GM21526 (cell line): ENCODE results near the gene GTF2I.
A peak's percentile ranks its signal among the peaks of the same experiment; 100 is the strongest.
"Not testable (repeated sequence)": the region's sequence is repeated elsewhere in the genome, so short reads cannot be mapped to it uniquely, and the experiment has no call there.

Experiments
- ATAC-seq: cut with Tn5 transposase; IDR thresholded peaks from one replicate; pipeline ENCODE4 v1.9.1; 2021; ENCODE audit warnings: moderate library complexity; ENCODE audit not compliant: unreplicated experiment, low FRiP score

Gene GTF2I

DNA sequence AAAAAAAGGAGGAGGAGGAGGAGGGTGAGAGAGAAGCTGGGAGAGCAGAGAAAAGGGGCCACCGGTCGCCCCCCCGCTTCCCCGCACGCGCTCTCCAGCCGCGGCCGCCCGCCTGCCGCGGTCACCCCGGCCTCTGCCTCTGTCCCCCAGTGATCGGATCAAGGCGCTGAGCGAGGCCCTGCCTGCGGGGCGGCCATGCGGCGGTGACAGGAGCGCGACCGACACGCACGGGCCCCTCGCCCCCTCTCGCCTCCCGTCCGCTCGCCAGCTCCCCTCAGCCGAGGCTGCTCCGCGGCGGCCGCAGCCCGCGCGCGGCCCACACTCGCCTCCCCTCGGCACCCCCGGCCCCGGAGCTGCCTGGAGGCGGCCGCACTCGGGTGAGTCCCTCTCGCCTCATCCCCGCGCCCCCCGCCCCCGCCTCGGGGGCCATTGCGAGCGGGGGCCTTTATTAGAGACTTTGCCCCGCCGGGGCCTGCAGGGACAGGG, at the start of gene GTF2I:
GTF2I (plus strand) TSS at position 27 of the 486 bp plus-strand sequence. CDS start 31,411 bp downstream, outside the sequence.
- ATAC-seq = peak; percentile 17

DNA sequence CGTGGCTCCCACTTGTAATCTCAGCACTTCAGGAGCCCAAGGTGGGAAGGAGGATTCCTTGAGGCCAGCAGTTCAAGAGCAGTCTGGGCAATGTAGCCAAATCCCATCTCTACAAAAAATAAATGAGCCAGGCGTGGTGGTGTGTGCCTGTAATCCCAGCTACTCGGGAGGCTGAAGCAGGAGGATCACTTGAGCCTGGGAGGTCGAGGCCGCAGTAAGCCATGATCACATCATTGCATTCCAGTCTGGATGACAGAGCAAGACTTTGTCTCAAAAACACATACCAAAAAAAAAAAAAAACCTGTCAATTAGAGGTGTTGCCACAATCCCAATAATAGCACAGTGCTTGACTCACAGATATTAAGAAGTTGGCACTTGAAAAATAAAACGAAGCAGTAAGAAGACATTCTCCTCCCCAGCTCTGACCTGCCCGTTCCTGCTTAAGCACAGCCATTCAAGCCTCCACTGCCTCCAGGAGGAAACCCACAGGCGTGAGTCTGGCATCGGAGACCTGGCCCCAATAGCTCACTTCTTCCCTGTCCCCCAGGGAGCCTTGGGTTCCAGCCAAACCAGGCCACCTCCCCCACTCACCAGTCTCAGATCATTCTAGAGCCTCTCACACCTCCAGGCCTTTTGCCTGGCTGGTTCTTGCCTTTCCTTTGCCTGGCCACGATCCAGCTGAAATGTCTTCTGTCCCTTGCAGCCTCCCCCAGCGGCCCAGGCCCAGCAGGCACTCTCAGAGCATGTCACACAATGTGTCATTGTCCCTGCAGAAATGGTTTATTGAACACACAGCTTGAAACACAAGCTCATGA, 45.3 kb upstream of the GTF2I start:
- ATAC-seq = no peak

DNA sequence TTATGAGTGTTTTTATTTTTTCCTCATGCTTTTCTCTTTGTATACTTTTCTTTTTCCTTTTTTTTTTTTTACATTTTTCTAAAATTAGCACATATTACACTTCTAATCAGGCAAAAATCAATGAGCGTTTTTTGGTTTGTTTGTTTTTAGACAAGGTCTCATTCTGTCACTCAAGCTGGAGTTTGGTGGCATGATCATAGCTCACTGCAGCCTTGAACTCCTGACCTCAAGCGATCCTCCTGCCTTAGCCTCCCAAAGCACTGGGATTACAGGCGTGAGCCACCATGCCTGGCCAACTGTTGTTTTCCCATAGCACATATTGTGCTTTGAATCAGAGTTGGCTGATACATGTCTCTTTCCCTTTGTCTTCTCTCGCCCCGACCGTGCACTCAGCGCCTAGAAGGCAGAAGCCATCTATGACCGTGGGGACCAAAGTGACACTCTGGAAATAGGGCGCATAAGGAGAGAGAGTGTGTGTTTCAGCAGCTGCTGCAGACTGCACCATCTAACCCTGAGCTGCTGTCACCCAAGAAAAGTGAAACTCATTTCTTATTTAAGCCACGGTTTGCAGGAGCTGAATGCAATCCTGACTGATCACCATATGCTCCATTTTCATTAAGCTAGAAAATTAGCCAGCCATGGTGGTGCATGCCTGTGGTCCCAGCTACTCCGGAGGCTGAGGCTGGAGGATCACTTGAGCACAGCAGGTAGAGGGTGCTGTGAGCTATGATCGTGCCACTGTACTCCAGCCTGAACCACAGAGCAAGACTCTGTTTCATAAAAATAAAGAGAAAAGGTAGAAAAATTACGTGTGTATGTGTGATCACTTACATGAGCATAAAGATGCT, 41.4 kb upstream of the GTF2I start:
- no peak for ATAC-seq

DNA sequence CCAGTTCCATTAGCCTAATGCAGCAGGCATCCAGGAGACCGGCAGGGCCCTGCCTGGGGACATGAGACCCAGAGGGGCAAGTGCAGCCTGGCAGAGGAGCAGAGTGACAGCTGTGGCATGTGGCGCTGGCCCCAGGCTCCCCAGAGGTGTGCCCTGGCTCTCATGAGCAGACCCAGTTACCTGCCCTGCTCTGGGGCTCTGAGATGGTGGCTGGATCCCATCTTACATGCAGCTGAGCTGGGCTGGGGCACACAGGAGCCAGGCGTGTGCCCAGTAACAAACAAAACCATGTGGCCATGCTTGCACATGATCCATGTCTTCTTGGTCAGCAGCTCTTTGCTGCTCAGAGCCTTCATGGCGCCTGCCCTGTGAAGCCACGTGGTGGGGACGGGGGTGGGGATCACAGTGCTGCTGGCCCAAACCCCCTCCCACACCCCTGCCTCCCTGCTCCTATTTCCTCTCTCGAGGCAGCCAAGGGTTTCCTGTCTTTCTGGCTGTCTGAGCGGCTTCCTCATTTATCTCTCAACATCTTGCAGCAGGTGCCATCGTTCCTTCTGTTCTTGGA, 40.3 kb upstream of the GTF2I start:
- no peak for ATAC-seq

GRCh38 chr7:74619235-74619860, 38.2 kb upstream of the GTF2I start:
- ATAC-seq = no peak

DNA sequence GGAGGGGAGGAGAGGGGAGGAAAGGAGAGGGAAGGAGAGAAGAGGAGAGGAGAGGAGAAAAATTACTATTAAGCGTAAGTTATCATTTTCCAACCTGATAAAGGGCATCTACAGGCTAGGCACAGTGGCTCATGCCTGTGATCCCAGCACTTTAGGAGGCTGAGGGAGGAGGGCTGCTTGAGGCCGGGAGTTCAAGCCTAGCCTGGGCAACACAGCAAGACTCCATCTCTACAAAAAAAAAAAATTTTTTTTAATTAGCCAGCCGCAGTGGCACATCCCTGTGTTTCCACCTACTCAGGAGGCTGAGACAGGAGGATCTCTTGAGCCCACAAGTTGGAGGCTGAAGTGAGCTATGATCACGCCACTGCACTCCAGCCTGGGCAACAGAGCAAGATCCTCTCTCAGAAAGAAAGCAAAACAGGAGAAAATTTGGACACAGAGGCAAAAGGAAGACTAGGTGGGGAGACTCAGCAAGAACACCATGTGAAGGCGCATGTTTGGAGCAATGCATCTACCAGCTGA, 35.2 kb upstream of the GTF2I start:
- no peak for ATAC-seq

DNA sequence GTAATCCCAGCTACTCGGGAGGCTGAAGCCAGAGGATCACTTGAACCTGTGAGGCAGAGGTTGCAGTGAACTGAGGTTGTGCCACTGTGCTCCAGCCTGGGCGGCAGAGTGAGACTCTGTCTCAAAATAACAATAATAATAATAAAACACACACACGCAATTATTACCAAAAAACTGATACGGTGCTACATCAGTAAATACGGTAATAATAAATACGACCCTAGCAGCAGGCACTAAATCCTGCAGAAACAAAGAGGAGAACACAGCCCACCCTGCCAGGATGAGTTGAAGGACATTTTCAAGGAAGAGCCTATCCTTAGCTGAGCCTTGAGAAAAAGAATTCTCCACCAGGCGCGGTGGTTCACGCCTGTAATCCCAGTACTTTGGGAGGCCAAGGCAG, 34.4 kb upstream of the GTF2I start:
- ATAC-seq = no peak

DNA sequence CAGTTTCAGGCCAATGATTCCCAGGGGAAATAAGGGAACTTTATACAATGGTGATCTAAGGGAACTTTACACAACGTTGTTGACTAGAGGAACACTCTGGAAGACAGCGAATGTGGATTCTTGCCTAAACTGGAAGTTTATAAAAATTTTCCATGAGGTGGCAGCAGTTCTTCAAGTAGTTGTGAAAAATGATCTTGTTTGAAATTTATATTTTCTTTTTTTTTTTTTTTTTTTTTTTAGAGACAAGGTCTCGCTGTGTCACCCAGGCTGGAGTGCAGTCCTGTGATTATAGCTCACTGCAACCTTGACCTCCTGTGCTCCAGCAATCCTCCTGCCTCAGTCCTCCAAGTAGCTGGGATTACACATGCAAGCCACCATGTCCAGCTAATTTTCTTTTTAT, 32.1 kb upstream of the GTF2I start:
- ATAC-seq = no peak

DNA sequence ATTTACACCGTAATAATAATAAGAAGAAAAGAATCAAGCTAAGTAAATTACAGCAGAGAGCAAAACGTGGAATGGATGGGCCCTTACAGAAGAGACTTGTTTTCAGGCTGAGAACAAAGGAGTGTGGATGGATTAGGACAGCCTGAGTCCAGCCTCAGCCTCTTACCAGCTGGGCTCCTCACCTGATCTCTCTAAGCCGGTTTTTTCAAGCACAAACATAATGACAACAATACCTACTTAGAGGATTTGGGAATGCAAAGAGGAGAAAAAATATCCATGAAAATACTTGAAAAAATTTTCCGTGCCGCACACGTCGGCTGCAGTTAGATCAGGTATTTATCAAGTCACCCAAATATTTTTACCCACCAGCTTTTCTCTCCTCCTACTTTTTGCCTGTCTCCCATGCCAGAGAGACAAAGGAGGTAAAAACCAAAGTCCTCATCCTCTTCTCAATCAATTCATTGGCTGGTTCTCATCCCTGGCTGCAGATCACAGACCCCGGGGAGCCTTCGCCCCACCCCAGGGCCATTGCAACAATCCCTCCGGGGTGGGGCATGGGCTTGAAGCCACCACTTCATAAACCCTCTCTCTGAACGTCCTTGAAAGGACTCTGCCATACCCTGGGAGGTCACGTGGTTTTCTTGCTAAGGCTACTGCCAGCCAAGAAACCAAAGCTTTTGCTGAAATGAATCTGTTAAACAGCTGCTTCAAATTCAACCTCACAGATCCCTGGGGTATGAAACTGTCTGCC, 29.7 kb upstream of the GTF2I start:
- ATAC-seq = no peak

DNA sequence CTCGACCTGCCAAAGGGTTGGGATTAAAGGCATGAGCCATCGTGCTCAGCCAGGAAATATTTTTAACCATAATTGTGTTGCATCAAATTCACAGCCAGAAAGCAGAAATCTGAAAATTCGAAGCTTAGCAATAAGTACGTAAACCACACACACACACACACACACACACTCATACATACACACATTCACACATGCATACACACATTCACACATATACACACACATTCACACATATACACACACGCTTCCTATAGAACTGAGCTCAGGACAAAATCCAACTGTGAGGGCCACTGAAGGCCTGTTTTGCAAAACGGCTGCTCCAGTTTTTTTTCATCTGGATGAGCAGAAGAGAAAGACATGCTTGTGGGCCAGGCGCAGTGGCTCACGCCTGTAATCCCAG, 25.0 kb upstream of the GTF2I start:
- ATAC-seq = no peak

DNA sequence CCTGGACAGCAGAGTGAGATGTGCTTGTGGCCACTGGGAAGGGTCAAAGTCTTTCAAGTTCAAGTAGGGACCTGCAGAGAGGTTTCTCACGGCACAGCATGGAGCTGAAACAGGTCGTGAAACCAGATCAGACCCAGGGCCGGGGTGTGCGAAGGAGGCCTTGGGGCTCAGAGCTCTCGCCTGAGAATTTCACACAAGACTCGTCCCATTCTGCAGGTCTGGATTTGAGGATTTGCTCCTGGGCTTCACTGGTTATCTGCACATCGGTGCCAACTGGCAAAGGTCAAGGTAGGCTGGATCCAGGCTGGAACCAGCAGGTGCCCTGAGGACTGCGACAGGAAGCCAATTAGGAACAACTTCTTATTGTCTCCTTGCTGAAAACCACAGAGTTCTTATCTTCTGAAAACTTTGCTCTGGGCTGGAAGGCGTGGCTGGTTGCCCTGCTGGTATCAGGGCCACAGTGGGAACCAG, 24.0 kb upstream of the GTF2I start:
- no peak for ATAC-seq

- no peak for ATAC-seq
These were observed 19.8 kb upstream of the GTF2I start for GRCh38 chr7:74637745-74638144.

DNA sequence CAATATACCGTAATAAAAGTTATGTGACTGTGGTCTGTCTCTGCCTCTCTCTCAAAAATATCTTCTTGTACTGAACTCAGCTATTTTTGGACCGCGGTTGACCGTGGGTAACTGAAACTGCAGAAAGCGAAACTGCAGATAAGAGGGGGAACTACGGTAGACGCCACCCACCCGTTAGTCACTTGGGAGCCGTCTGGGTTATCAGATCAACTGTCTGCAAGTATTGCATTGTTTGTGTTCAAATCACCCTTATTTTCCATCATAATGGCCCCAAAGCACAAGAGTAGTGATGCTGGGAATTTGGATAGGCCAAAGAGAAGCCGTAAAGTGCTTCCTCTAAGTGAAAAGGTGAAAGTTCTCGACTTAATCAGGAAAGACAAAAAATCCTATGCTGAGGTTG, 7.5 kb upstream of the GTF2I start:
- peak; percentile 65 for ATAC-seq

DNA sequence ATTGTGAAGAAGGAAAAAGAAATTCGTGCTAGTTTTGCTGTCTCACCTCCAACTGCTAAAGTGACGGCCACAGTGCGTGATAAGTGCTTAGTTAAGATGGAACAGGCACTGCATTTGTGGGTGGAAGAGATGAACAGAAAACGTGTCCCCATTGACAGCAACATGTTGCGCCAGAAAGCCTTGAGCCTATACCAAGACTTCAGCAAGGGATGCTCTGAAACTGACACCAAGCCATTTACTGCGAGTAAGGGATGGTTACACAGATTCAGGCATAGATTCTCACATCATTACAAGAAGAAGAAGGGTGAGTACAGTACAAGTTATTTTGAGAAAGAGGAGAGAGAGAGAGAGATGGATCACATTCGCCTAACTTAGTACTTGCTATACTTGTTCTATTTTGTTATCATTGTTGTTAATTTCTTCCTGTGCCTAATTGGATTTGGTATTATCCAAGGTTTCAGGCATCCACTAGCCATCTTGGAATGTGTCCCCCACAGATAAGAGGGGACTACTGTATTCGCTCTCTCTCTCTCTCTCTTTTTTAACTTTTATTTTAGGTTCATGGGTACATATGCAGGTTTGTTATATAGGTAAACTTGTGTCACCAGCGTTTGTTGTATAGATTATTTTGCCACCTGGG, 6.9 kb upstream of the GTF2I start:
- ATAC-seq = not testable (repeated sequence)

DNA sequence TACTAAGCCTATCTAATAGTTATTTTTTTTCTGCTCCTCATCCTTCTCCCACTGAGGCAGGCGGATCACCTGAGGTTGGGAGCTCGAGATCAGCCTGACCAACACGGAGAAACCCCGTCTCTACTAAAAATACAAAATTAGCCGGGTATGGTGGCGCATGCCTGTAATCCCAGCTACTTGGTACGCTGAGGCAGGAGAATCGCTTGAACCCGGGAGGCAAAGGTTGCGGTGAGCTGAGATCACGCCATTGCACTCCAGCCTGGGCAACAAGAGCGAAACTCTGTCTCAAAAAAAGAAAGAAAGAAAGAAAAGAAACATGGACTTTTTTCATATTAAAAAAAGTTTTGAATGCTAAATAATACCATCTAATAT, 6.4 kb upstream of the GTF2I start:
- not testable (repeated sequence) for ATAC-seq

- no peak for ATAC-seq
These were observed 3.8 kb upstream of the GTF2I start for GRCh38 chr7:74653686-74654181.

DNA sequence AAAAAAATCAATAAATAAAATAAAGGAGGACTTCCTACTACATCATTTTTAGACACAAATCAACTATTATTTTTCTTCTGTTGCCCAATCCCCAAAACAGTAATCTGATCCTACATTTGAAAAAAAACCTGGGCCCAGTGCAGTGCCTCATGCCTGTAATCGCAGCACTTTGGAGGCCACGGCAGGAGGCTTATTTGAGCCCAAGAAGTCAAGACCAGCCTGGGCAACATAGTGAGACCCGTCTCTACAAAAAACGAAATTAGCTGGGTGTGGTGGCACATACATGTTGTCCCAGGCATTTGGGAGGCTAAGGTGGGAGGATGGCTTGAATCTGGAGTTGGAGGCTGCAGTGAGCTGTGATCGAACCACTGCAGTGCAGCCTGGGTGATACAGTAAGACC, 2.7 kb upstream of the GTF2I start:
- no peak for ATAC-seq

DNA sequence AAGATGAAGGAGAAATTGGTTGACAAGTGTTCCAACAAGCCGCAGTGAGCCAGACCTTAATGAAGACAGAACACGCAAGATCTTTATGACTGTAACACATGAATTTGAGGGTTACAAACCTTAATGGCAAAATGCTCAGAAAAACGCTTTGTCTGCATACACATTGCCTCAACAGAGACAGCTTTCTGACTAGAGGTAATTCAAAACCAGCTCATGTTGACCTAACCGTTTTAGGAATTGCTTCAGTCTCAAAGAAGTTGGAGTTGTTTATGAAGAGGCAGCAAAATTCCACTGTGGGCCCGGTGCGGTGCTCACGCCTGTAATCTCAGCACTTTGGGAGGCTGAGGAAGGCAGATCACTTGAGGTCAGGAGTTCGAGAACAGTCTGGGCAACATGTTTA, 2.2 kb upstream of the GTF2I start:
- no peak for ATAC-seq

- ATAC-seq = no peak
These were observed 1.6 kb upstream of the GTF2I start for GRCh38 chr7:74655768-74656440.
